Measurements from ENCODE around the gene CASP10. TPM values are rescaled to one million over a fixed set of nuclear protein-coding genes. Genes with fewer than 3 reads are reported as not detected.

The CASP10 gene
- total and polyA plus RNA-seq, 8 donors, result 2.6 to 34.9 (median 9.6) TPM

DNA sequence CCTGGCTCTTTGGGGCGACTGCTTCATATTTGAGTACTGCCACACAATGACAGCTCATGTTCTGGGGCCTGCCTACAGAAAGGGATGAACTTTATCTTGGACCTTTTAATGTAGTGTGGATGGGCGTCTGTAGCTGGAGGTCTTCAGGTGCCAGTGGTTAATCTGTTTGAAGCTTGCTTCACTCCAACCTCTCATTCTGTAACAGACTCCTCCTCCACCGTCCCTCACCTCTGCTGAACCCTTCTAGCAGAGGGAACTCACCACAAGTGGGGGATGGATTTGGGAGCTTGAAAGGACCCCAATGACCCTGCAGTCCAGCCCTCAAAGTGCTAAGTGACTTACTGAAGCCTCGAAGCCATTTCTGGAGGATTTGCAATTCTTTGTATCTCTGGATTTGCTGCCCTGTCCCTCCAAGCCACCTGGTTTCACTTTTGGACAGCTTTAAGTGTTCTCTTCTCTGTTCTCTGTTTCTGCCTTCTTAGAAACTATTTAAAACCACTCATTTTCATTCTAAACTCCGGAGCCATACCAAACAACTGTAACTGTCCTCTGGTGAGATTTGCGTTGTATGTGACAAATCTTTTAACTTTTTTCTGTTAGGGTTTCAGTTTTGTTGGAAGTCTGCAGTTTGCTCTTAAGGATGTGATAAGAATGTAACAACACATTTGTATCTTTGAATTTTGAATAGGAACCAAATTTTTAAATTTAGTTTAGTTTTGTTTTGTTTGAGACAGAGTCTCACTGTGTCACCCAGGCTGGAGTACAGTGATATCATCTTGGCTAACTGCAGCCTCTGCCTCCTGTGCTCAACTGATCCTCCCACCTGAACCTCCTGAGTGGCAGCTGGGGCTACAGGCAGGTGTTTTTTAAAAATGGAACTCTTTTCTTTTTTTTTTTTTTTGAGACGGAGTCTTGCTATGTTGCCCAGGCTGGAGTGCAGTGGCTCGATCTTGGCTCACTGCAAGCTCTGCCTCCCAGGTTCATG, 40.4 kb downstream of the CASP10 start:
- Histone ChIP-seq H3K27ac (peak overlapping the region in 1 of 5 donors; percentile 38), H3K4me3 (no peak overlapping the region), H3K36me3 (peaks cover 5 to 11% (median 8%) of the 10 kb centered on the region in 4 donors), H3K27me3 (no peaks in the 10 kb centered on the region), H3K4me1 (peaks cover 0 to 27% (median 20%) of the 10 kb centered on the region in 4 donors), H3K9me3 (no peaks in the 10 kb centered on the region)
- TF ChIP-seq CTCF (IDR thresholded peaks at IDR 0.05), result no peak
- no peak for TF ChIP-seq POLR2AphosphoS5 (IDR thresholded peaks at IDR 0.05)
- no peak for TF ChIP-seq POLR2A (IDR thresholded peaks at IDR 0.05)
- TF ChIP-seq EP300 (IDR thresholded peaks at IDR 0.05), result no peak
- intact Hi-C loops (cut with DNase I; ENCODE audit: low total_unique reads), result no loop called here
- 75 to 87% (median 80%) methylated on average over 8 of the region's 8 CpGs for WGBS, 5 donors
- DNase-seq, result no peak

GRCh38 chr2:201228271-201228911, 45.5 kb downstream of the CASP10 start:
- Histone ChIP-seq H3K4me3 (no peak overlapping the region), H3K27me3 (no peaks in the 10 kb centered on the region), H3K36me3 (no peaks in the 10 kb centered on the region), H3K27ac (peak overlapping the region in 2 of 5 donors; percentile 30 to 46), H3K9me3 (no peaks in the 10 kb centered on the region), H3K4me1 (peaks cover 4 to 25% (median 19%) of the 10 kb centered on the region in 4 donors)
- WGBS, 5 donors, result 70 to 78% (median 73%) methylated on average over 3 of the region's 3 CpGs
- no peak for DNase-seq
- no peak for TF ChIP-seq POLR2A (IDR thresholded peaks at IDR 0.05)
- no peak for TF ChIP-seq EP300 (IDR thresholded peaks at IDR 0.05)
- TF ChIP-seq POLR2AphosphoS5 (IDR thresholded peaks at IDR 0.05), result no peak
- no peak for TF ChIP-seq CTCF (IDR thresholded peaks at IDR 0.05)
- intact Hi-C loops (cut with DNase I; ENCODE audit: low total_unique reads), result no loop called here

DNA sequence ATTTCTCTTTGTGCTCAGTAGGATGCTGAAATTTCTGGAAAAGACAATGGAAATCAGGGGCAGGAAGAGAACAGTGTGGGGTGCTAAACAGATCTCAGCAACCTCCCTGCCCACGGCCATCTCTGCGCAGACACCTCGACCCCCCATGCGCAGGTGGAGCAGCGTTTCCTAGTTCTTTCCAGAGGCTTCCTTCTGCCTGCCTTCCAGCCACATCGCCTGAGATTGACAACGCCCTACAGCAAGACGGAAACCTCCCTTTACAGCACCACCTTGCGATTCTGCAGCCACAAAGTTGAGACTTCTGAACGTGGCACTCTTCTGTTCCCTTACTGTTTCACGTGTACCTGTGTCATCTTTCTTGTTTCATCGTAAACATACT, 46.0 kb downstream of the CASP10 start:
- intact Hi-C loops (cut with DNase I; ENCODE audit: low total_unique reads), result no loop called here
- no peak for DNase-seq
- WGBS, 5 donors, result 61 to 78% (median 68%) methylated on average over 12 of the region's 12 CpGs
- Histone ChIP-seq H3K4me3 (no peak overlapping the region), H3K4me1 (peaks cover 4 to 29% (median 19%) of the 10 kb centered on the region in 4 donors), H3K36me3 (no peaks in the 10 kb centered on the region), H3K27ac (peak overlapping the region in 2 of 5 donors; percentile 30 to 46), H3K27me3 (no peaks in the 10 kb centered on the region), H3K9me3 (no peaks in the 10 kb centered on the region)
- TF ChIP-seq CTCF (IDR thresholded peaks at IDR 0.05), result no peak
- no peak for TF ChIP-seq POLR2A (IDR thresholded peaks at IDR 0.05)
- TF ChIP-seq EP300 (IDR thresholded peaks at IDR 0.05), result no peak
- no peak for TF ChIP-seq POLR2AphosphoS5 (IDR thresholded peaks at IDR 0.05)

DNA sequence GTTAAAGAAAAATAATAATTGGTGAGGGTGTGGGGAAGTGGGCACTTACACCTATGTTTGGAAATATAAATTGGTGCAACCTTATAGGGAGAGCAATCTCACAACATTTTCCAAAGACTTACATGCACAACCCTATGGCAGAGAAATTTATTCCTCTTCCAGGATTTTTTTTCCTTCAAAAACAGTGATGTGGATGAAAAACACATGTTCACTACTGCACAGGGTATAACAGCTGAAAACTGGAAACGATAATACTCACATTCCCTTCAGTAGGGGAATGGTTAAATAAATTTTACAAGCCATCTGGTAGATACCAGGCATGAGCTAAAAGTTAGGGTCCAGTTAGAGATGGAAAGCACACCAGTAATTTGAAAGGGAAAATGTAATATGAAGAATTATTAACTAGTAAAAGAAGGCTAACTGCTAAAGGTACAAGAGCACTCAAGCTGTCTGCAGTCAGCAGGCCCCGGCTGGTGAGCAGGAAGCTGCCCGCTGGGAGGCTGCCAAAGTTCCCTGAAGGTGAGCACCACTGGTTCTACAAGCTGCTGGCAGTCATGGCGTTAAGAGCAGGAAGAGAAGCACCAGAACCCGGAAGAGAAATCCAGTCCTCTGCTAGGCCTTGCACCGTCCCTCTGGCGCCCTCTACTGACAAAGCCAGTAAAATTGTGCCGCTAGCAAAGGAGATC, 49.0 kb downstream of the CASP10 start:
- intact Hi-C loops (cut with DNase I; ENCODE audit: low total_unique reads), result loop anchor here (10.0 kb wide), 1 partner anchor 133 kb away; no protein-coding TSS in a partner anchor
- H3K36me3 ChIP-seq, result no peaks in the 10 kb centered on the region
- no peak overlapping the region for H3K4me3 ChIP-seq
- peaks cover 4 to 59% (median 37%) of the 10 kb centered on the region in 4 donors for H3K4me1 ChIP-seq
- H3K27ac ChIP-seq, result peak overlapping the region; percentile 31 to 88 (median 62)
- 12 to 19% (median 13%) methylated on average over 8 of the region's 8 CpGs for WGBS, 5 donors
- no peak for TF ChIP-seq POLR2A (IDR thresholded peaks at IDR 0.05)
- peak; percentile 28 to 82 (median 57) for TF ChIP-seq POLR2AphosphoS5 (IDR thresholded peaks at IDR 0.05)
- TF ChIP-seq EP300 (IDR thresholded peaks at IDR 0.05), result no peak
- peak in 5 of 7 experiments; percentile 73 to 89 (median 85) for TF ChIP-seq CTCF (IDR thresholded peaks at IDR 0.05)
- H3K9me3 ChIP-seq, result no peaks in the 10 kb centered on the region
- H3K27me3 ChIP-seq, result no peaks in the 10 kb centered on the region
- DNase-seq, result peak; percentile 97

All from stomach (tissue), 9 donors.